Prostate gland (tissue), 2 donors: Measurements from ENCODE around the gene MECR. TPM values are rescaled to one million over a fixed set of nuclear protein-coding genes. Genes with fewer than 3 reads are reported as not detected.

ENCODE experiments used
- DNase-seq: peaks from one replicate; pipeline ENCODE4 v3.0.0-alpha.2; 2019; ENCODE audit warnings: low spot score
- H3K27ac ChIP-seq, 2 donors: fragments of 200-600 bp; sonication (generic); 2 replicates each; pipeline ENCODE4 v1.5.1; 2017 to 2019
- H3K27me3 ChIP-seq: fragments of 200-600 bp; sonication (generic); replicated peaks from 2 replicates; pipeline ENCODE4 v1.5.1; 2019; ENCODE audit not compliant: insufficient read depth
- H3K36me3 ChIP-seq, 2 donors: fragments of 200-600 bp; sonication (generic); 1 replicate in 1 of 2; 2 replicates in 1 of 2; pipeline versions ENCODE4 v1.5.1 to v1.8.1; 2017 to 2019
- H3K4me1 ChIP-seq: fragments of 200-600 bp; sonication (generic); replicated peaks from 2 replicates; pipeline ENCODE4 v1.5.1; 2019
- H3K4me3 ChIP-seq, 2 donors: fragments of 200-600 bp; sonication (generic); 2 replicates each; pipeline ENCODE4 v1.5.1; 2017 to 2019
- H3K9me3 ChIP-seq: fragments of 200-600 bp; sonication (generic); 2 replicates; pipeline ENCODE4 v1.5.1; 2017
- POLR2A ChIP-seq: fragments of 450-650 bp; IDR thresholded peaks from one replicate; pipeline ENCODE4 v1.6.1; 2016; ENCODE audit warnings: antibody characterized with exemption, mild to moderate bottlenecking
- POLR2AphosphoS5 ChIP-seq: sonication (generic); formaldehyde crosslinking; IDR thresholded peaks from one replicate; pipeline ENCODE4 v1.6.1; 2017; ENCODE audit warnings: antibody characterized with exemption
- WGBS: methylation state at CpG from one replicate; pipeline ENCODE4 v1.1.5; 2018; 5-methylcytosine and 5-hydroxymethylcytosine counted together
- intact Hi-C: fragments of 100-400 bp; cut with DNase I; formaldehyde crosslinking; loops from one replicate; pipeline ENCODE4 v1.14.2; 2022
- total RNA-seq, 2 donors: library from RNA; depleted of rRNA; stranded (reverse); fragments of >200 nt; gene quantifications; one replicate each; pipeline ENCODE4 v1.1.0, GENCODE V29; 2016
- TF ChIP-seq, protein P1 (sequence below), 4 experiments: fragments of 200-600 bp in 2 of 4; fragments of 450-650 bp in 2 of 4; sonication (generic) in 2 of 4; IDR thresholded peaks; 1 replicate in 3 of 4; 2 replicates in 1 of 4; pipeline ENCODE4 v1.5.1; 2016 to 2019; ENCODE audit warnings: antibody characterized with exemption in 4 of 4, mild to moderate bottlenecking in 2 of 4, moderate library complexity in 2 of 4

MECR gene
- total RNA-seq, 2 donors from 2014 or later = 17.7 to 49.3 TPM

DNA sequence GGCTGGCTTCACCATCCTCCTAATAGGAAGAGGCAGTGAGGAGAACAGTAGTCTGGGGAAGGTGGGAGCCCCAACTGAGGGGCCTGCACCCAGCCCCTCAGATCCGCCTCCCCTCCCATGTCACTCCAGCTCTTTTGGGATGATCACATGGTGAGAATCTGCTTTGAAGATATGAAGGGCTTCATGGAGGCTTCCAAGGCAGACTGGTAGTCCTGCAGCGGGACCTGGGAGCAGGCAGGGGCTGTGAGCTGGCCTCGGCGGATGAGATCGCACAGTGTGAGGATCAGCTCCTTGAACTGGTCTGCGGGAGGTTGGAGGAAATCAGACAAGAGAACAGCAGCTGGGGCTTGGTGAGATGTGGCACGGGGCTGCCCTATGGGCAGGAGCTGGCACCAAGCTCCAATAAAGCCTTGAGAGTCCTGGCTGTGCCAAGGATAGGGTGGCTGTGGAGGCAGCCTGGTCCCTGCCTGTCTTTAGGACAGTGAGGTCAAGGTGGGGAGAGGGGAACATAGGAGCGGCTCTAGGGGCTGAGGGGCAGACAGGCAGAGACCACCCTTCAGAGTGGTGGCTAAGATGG, 36.8 kb downstream of the MECR start:
- H3K9me3 ChIP-seq = no peaks in the 10 kb centered on the region
- intact Hi-C loops = no loop called here
- H3K36me3 ChIP-seq = no peaks in the 10 kb centered on the region

DNA sequence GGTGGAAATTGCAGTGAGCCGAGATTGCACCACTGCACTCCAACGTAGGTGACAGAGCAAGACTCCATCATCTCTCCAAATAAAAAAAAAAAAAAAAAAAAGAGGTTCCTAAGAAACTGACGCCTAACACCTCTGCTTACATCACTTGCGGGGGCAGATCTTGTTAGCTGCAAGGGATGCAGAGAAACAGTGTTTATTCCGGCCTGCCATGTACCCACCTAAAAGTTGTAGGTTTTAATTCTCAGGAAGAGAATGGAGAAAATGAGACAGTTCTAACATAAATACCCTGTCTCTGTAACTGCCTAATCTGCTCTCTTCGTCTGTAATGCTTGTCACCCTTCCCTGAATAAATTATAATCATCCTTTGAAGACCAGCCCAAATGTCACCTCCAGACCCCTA, 40.0 kb downstream of the MECR start:
- TF ChIP-seq, protein P1, sequence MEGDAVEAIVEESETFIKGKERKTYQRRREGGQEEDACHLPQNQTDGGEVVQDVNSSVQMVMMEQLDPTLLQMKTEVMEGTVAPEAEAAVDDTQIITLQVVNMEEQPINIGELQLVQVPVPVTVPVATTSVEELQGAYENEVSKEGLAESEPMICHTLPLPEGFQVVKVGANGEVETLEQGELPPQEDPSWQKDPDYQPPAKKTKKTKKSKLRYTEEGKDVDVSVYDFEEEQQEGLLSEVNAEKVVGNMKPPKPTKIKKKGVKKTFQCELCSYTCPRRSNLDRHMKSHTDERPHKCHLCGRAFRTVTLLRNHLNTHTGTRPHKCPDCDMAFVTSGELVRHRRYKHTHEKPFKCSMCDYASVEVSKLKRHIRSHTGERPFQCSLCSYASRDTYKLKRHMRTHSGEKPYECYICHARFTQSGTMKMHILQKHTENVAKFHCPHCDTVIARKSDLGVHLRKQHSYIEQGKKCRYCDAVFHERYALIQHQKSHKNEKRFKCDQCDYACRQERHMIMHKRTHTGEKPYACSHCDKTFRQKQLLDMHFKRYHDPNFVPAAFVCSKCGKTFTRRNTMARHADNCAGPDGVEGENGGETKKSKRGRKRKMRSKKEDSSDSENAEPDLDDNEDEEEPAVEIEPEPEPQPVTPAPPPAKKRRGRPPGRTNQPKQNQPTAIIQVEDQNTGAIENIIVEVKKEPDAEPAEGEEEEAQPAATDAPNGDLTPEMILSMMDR (IDR thresholded peaks at IDR 0.05) = no peak
- TF ChIP-seq POLR2AphosphoS5 (no peak), POLR2A (no peak)
- intact Hi-C loops = no loop called here
- no peaks in the 10 kb centered on the region for H3K4me1 ChIP-seq

More for the DNA sequence above, 36.8 kb downstream of the MECR start:
- H3K27ac ChIP-seq = no peak overlapping the region
- H3K4me1 ChIP-seq = no peaks in the 10 kb centered on the region
- H3K4me3 ChIP-seq = no peak overlapping the region
- DNase-seq = no peak
- TF ChIP-seq POLR2AphosphoS5 (no peak), POLR2A (no peak)
- TF ChIP-seq, protein P1 (IDR thresholded peaks at IDR 0.05) = no peak
- no peaks in the 10 kb centered on the region for H3K27me3 ChIP-seq
- 93% methylated on average over 8 of the region's 8 CpGs for WGBS

DNA sequence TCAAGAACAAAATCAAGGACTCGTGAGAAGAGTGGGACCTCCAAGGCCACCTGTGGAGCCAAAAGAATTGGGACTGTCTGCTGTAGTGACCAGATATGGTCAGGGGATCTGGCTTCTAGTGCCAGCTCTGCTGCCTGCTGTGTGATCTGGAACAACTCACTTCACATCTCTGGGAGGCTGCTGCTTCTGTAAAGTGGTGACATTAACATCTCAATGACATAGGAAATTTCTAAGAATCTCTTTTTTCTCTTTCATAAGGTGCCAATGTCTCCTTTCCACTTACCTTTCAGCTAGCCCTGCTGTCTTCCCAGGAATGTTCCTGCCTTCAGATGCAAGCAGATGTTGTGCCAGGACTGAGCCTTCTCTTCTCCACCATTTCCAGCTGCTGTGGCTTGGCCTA, 44.0 kb downstream of the MECR start:
- no peaks in the 10 kb centered on the region for H3K9me3 ChIP-seq
- intact Hi-C loops = no loop called here
- no peaks in the 10 kb centered on the region for H3K4me1 ChIP-seq
- H3K27ac ChIP-seq = no peak overlapping the region
- H3K4me3 ChIP-seq = no peak overlapping the region
- TF ChIP-seq POLR2AphosphoS5 = no peak
- H3K36me3 ChIP-seq = no peaks in the 10 kb centered on the region
- H3K27me3 ChIP-seq = no peaks in the 10 kb centered on the region
- no peak for DNase-seq
- WGBS = 100% methylated on average over 1 of the region's 1 CpG

More for the DNA sequence above, 40.0 kb downstream of the MECR start:
- no peak overlapping the region for H3K27ac ChIP-seq
- H3K4me3 ChIP-seq = no peak overlapping the region
- no peaks in the 10 kb centered on the region for H3K36me3 ChIP-seq
- WGBS = 98% methylated on average over 6 of the region's 6 CpGs
- H3K27me3 ChIP-seq = no peaks in the 10 kb centered on the region
- H3K9me3 ChIP-seq = no peaks in the 10 kb centered on the region
- no peak for DNase-seq

DNA sequence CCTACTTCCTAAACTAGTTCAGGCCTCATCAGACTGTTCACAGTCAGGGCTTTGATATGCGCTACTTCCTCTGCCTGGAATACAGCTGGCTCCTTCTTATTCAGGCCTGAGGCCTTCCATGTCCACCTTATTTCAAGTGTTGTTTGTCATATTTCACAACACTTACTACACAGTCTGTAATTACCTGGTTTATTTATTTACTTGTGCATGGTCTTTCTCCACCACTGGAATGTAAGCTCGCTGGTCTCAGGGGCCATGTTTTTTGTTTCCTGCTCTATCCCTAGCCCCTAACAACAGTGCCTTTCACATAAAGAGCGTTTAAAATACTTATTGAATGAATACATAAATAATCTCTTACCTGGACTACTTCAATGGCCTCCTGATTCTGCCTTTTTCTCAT, 44.5 kb downstream of the MECR start:
- H3K4me1 ChIP-seq = no peaks in the 10 kb centered on the region
- TF ChIP-seq, protein P1 (IDR thresholded peaks at IDR 0.05) = no peak
- TF ChIP-seq POLR2AphosphoS5 (no peak), POLR2A (no peak)
- H3K27me3 ChIP-seq = no peaks in the 10 kb centered on the region
- H3K27ac ChIP-seq = no peak overlapping the region
- no peaks in the 10 kb centered on the region for H3K36me3 ChIP-seq
- 62% methylated on average over 3 of the region's 3 CpGs for WGBS
- no peak overlapping the region for H3K4me3 ChIP-seq
- intact Hi-C loops = no loop called here
- DNase-seq = no peak
- H3K9me3 ChIP-seq = no peaks in the 10 kb centered on the region

DNA sequence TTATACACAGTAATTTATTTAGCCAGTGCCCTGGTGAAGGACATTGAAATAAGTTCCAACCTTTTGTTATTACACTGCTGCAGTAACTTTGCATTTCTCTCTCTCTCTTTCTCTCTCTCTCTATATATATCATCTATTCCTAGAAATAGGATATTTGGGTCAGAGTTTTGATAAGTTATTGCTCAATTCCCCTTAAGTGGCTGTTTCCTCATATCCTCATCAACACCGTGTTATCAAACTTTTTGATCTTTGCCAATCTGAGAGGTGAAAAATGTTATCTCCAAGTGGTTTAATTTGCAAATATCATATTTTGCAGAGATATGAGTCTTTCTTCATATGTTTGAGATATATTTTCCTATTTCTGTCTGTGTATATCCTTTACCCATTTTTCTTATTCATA, 47.4 kb downstream of the MECR start:
- no peaks in the 10 kb centered on the region for H3K4me1 ChIP-seq
- 87% methylated on average over 1 of the region's 1 CpG for WGBS
- H3K9me3 ChIP-seq = no peaks in the 10 kb centered on the region
- TF ChIP-seq, protein P1 (IDR thresholded peaks at IDR 0.05) = no peak
- TF ChIP-seq POLR2A (no peak), POLR2AphosphoS5 (no peak)
- intact Hi-C loops = no loop called here
- no peak overlapping the region for H3K27ac ChIP-seq
- H3K4me3 ChIP-seq = no peak overlapping the region
- no peak for DNase-seq
- no peaks in the 10 kb centered on the region for H3K27me3 ChIP-seq
- H3K36me3 ChIP-seq = no peaks in the 10 kb centered on the region
